ENCODE results near the gene OPN5. TPM values are rescaled to one million over a fixed set of nuclear protein-coding genes. Genes with fewer than 3 reads are reported as not detected.

The OPN5 gene
- total and polyA plus RNA-seq, 3 donors from 2014 or later: 6.3 to 17.3 (median 7.3) TPM

DNA sequence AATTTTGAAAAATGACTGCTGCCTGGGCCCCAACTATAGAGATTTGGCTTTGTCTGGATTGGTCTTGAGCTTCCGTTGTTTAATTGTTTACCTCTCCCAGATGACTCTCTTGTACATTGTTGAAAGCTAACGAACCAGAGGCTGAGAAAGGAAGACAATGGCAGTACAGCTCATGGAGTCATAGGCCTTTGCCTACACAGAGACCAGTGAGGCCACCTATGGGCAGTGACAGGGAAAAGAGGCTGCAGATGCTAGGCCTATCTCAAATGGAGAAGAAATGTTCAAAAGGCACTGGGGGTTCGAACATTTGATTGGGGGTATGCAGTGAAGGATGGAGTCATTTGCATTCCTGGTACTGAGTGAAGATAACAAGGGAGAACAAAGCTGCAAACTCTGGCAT, 29.1 kb downstream of the OPN5 start:
- Histone ChIP-seq H3K4me3 (no peak overlapping the region), H3K36me3 (ENCODE audit: low read depth, missing control alignments) (no peaks in the 10 kb centered on the region), H3K9me3 (no peaks in the 10 kb centered on the region), H3K27ac (no peak overlapping the region), H3K4me1 (no peaks in the 10 kb centered on the region), H3K27me3 (no peaks in the 10 kb centered on the region)
- DNase-seq: no peak
- intact Hi-C loops (cut with DNase I; ENCODE audit: low total_unique reads): no loop called here
- WGBS, 2 donors: 85 to 89% methylated on average over 3 of the region's 3 CpGs
- TF ChIP-seq CTCF (IDR thresholded peaks at IDR 0.05) (no peak), POLR2A (IDR thresholded peaks at IDR 0.05) (no peak)

GRCh38 chr6:47811443-47811842, 29.6 kb downstream of the OPN5 start:
- intact Hi-C loops (cut with DNase I; ENCODE audit: low total_unique reads): no loop called here
- WGBS, 2 donors: 83 to 90% methylated on average over 3 of the region's 3 CpGs

GRCh38 chr6:47817749-47818148, 35.9 kb downstream of the OPN5 start:
- TF ChIP-seq POLR2A (IDR thresholded peaks at IDR 0.05) (no peak), CTCF (IDR thresholded peaks at IDR 0.05) (no peak)
- Histone ChIP-seq H3K27me3 (no peaks in the 10 kb centered on the region), H3K9me3 (no peaks in the 10 kb centered on the region), H3K4me1 (no peaks in the 10 kb centered on the region), H3K27ac (no peak overlapping the region), H3K36me3 (ENCODE audit: low read depth, missing control alignments) (no peaks in the 10 kb centered on the region), H3K4me3 (no peak overlapping the region)
- WGBS, 2 donors: 95 to 96% methylated on average over 4 of the region's 4 CpGs
- intact Hi-C loops (cut with DNase I; ENCODE audit: low total_unique reads): no loop called here
- no peak for DNase-seq

More at GRCh38 chr6:47811443-47811842, 29.6 kb downstream of the OPN5 start:
- H3K27me3 ChIP-seq: no peaks in the 10 kb centered on the region
- H3K9me3 ChIP-seq: no peaks in the 10 kb centered on the region
- no peak overlapping the region for H3K27ac ChIP-seq
- no peaks in the 10 kb centered on the region for H3K36me3 ChIP-seq (ENCODE audit: low read depth, missing control alignments)
- no peak for DNase-seq
- H3K4me3 ChIP-seq: no peak overlapping the region
- H3K4me1 ChIP-seq: no peaks in the 10 kb centered on the region
- no peak for TF ChIP-seq CTCF (IDR thresholded peaks at IDR 0.05)
- no peak for TF ChIP-seq POLR2A (IDR thresholded peaks at IDR 0.05)

DNA sequence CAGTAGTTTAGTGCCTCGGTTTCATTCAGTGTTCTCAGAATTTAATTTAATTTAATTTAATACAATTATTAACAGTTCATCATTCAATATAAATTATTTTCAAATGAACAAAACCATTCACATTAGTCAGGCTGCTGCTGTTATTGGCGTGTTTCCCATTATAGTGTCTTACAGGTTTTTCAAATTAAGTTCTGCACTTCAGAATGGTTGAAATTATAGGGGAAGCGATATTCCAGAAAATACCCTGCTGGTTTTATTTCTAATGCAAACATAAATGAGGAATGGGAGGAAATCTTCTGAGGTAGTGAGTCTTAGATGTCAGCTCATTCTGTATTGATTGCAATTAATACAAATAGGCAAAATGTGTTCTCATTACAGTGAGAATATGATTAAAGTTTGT, 37.6 kb downstream of the OPN5 start:
- TF ChIP-seq CTCF (IDR thresholded peaks at IDR 0.05): no peak
- no peak for TF ChIP-seq POLR2A (IDR thresholded peaks at IDR 0.05)
- Histone ChIP-seq H3K9me3 (no peaks in the 10 kb centered on the region), H3K4me1 (no peaks in the 10 kb centered on the region), H3K27me3 (no peaks in the 10 kb centered on the region), H3K27ac (no peak overlapping the region), H3K4me3 (no peak overlapping the region), H3K36me3 (ENCODE audit: low read depth, missing control alignments) (no peaks in the 10 kb centered on the region)
- no peak for DNase-seq
- 76 to 89% methylated on average over 3 of the region's 3 CpGs for WGBS, 2 donors
- intact Hi-C loops (cut with DNase I; ENCODE audit: low total_unique reads): no loop called here

- no peak overlapping the region for H3K4me3 ChIP-seq
- H3K36me3 ChIP-seq (ENCODE audit: low read depth, missing control alignments): no peaks in the 10 kb centered on the region
- TF ChIP-seq CTCF (IDR thresholded peaks at IDR 0.05) (no peak), POLR2A (IDR thresholded peaks at IDR 0.05) (no peak)
- 83 to 87% methylated on average over 6 of the region's 6 CpGs for WGBS, 2 donors
- intact Hi-C loops (cut with DNase I; ENCODE audit: low total_unique reads): no loop called here
- no peak overlapping the region for H3K27ac ChIP-seq
- no peak for DNase-seq
- no peaks in the 10 kb centered on the region for H3K27me3 ChIP-seq
- no peaks in the 10 kb centered on the region for H3K4me1 ChIP-seq
- no peaks in the 10 kb centered on the region for H3K9me3 ChIP-seq
These were observed 41.2 kb downstream of the OPN5 start for GRCh38 chr6:47822856-47823554.
